Glutamatergic neuron (in vitro differentiated cells): ENCODE data around the gene ARSK. TPM values are rescaled to one million over a fixed set of nuclear protein-coding genes. Genes with fewer than 3 reads are reported as not detected.

Experiments used
- DNase-seq: peaks from one replicate; pipeline ENCODE4 v3.0.0; 2022
- H3K27ac Mint-ChIP-seq: one replicate; pipeline ENCODE4 v1.8.0; 2020; ENCODE audit warnings: mild to moderate bottlenecking, mixed read lengths, inconsistent platforms; ENCODE audit not compliant: unreplicated experiment
- H3K27me3 Mint-ChIP-seq: one replicate; pipeline ENCODE4 v1.8.0; 2020; ENCODE audit warnings: mild to moderate bottlenecking, moderate library complexity, mixed read lengths, inconsistent platforms; ENCODE audit not compliant: unreplicated experiment
- H3K36me3 Mint-ChIP-seq: one replicate; pipeline ENCODE4 v1.8.0; 2020; ENCODE audit warnings: mild to moderate bottlenecking, mixed read lengths, inconsistent platforms; ENCODE audit not compliant: unreplicated experiment
- H3K4me1 Mint-ChIP-seq: one replicate; pipeline ENCODE4 v1.8.0; 2020; ENCODE audit warnings: mild to moderate bottlenecking, low read depth, mixed read lengths, inconsistent platforms; ENCODE audit not compliant: unreplicated experiment
- H3K4me3 Mint-ChIP-seq: one replicate; pipeline ENCODE4 v1.8.0; 2020; ENCODE audit warnings: mild to moderate bottlenecking, mixed read lengths, inconsistent platforms; ENCODE audit not compliant: unreplicated experiment
- H3K9me3 Mint-ChIP-seq: one replicate; pipeline ENCODE4 v1.8.0; 2020; ENCODE audit warnings: mild to moderate bottlenecking, moderate library complexity, mixed read lengths, inconsistent platforms; ENCODE audit not compliant: unreplicated experiment
- total RNA-seq: library from RNA; stranded (reverse); fragmentation: NEBNext Ultra II Directional; extraction: Animal tissue kit (Norgen Biotek cat#: 25700); gene quantifications from one replicate; pipeline ENCODE4 v1.2.1, GENCODE V29; 2021; ENCODE audit not compliant: unreplicated experiment
- TF ChIP-seq, protein P1 (sequence below): fragments of 200-600 bp; sonication (generic); IDR thresholded peaks from one replicate; pipeline ENCODE4 v1.5.0; 2021; ENCODE audit not compliant: partially characterized antibody, unreplicated experiment

Gene ARSK
- total RNA-seq, 1 donor from 2014 or later = 5.5 TPM

DNA sequence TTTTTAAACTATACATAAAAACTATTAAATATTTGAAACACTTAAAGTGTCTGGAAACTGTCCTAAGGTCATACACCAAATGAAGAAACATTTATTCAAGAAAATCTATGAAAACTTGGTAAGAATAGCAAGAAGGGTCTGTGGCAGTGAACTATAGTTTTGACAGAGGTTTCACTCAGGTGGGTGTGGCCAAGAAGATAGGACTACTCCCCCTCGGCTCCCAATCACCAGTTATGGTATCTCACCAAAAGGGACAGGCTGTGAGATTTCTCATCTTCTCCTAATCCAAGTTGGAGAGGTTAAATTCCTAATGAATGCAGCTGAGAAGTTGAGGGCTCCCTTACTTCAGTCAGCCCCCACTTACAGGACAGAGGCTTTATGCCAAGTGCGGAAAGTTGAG lies 2.9 kb downstream of the ARSK start:
- no peak for DNase-seq
- Mint-ChIP-seq H3K27ac (no peak overlapping the region), H3K36me3 (no peaks in the 10 kb centered on the region), H3K4me3 (no peak overlapping the region), H3K9me3 (peaks cover 8% of the 10 kb centered on the region), H3K4me1 (peaks cover 11% of the 10 kb centered on the region), H3K27me3 (peaks cover 2% of the 10 kb centered on the region)
- TF ChIP-seq, protein P1, sequence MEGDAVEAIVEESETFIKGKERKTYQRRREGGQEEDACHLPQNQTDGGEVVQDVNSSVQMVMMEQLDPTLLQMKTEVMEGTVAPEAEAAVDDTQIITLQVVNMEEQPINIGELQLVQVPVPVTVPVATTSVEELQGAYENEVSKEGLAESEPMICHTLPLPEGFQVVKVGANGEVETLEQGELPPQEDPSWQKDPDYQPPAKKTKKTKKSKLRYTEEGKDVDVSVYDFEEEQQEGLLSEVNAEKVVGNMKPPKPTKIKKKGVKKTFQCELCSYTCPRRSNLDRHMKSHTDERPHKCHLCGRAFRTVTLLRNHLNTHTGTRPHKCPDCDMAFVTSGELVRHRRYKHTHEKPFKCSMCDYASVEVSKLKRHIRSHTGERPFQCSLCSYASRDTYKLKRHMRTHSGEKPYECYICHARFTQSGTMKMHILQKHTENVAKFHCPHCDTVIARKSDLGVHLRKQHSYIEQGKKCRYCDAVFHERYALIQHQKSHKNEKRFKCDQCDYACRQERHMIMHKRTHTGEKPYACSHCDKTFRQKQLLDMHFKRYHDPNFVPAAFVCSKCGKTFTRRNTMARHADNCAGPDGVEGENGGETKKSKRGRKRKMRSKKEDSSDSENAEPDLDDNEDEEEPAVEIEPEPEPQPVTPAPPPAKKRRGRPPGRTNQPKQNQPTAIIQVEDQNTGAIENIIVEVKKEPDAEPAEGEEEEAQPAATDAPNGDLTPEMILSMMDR = no peak

DNA sequence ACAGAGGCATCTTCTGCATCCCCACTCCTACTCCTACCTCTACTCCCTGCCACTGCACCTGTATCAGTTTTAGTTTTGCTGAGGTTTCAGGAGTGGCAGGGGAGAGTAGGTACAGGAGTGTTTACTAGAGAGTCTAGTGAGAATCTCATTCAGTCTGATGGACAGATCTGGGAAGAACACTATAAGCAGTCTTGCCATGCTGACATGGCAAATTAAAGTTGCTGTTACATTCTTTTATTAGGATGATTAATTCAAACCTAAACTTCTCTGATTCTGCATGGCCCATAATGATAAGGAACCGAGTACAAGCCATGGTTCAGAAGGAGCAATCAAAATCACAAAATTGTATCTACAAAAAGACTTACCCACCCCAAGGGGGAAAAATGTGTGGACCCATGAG lies 7.4 kb downstream of the ARSK start:
- H3K27ac Mint-ChIP-seq = no peak overlapping the region
- H3K9me3 Mint-ChIP-seq = peaks cover 4% of the 10 kb centered on the region
- no peaks in the 10 kb centered on the region for H3K36me3 Mint-ChIP-seq
- peaks cover 7% of the 10 kb centered on the region for H3K4me1 Mint-ChIP-seq
- no peak for DNase-seq
- H3K4me3 Mint-ChIP-seq = no peak overlapping the region
- TF ChIP-seq, protein P1 = no peak
- H3K27me3 Mint-ChIP-seq = peaks cover 1% of the 10 kb centered on the region

DNA sequence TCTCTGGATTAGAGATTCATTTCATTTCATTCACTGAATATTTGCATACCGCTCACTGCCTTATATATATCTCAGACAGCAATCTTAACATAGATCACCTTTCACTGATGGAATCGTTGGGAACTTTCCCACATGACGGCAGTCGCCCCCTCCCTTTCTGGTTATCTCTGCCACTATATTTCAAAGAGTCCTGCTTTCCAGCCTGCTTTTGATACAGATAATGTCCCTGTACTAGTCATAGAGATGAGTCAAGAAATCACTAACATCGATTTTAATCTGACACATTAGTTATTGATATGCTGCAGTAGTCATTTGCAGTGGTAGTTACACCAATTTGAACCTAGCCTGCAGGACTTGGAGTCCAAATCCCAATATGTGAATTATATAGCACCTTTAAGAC lies 8.5 kb downstream of the ARSK start:
- Mint-ChIP-seq H3K9me3 (peaks cover 4% of the 10 kb centered on the region), H3K27me3 (peaks cover 1% of the 10 kb centered on the region), H3K27ac (no peak overlapping the region), H3K4me3 (no peak overlapping the region), H3K36me3 (no peaks in the 10 kb centered on the region), H3K4me1 (peaks cover 7% of the 10 kb centered on the region)
- TF ChIP-seq, protein P1 = no peak
- DNase-seq = no peak

DNA sequence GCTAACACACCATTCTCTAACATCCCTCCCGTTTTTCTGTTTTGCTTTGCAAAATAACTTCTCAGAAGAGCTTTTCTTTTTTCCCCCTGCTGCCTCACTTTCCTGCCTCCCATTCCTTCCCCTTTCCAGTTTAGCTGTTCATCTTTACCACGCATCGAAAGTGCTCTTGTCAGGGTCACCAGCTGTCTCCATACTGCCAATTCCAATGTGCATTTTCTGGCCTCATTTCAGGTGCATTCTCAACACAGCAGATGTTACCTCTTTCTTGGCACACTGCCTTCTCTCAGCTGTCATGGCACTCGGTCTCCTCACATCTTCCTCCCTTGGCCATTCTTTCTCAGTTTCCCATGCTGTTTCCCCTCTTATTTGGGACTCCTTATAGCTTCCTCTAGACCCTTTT lies 9.5 kb downstream of the ARSK start:
- peaks cover 4% of the 10 kb centered on the region for H3K9me3 Mint-ChIP-seq
- no peaks in the 10 kb centered on the region for H3K36me3 Mint-ChIP-seq
- peaks cover 7% of the 10 kb centered on the region for H3K4me1 Mint-ChIP-seq
- H3K27me3 Mint-ChIP-seq = peaks cover 1% of the 10 kb centered on the region
- peak overlapping the region; percentile 1 for H3K27ac Mint-ChIP-seq
- peak overlapping the region; percentile 0 for H3K4me3 Mint-ChIP-seq
- TF ChIP-seq, protein P1 = no peak
- no peak for DNase-seq

DNA sequence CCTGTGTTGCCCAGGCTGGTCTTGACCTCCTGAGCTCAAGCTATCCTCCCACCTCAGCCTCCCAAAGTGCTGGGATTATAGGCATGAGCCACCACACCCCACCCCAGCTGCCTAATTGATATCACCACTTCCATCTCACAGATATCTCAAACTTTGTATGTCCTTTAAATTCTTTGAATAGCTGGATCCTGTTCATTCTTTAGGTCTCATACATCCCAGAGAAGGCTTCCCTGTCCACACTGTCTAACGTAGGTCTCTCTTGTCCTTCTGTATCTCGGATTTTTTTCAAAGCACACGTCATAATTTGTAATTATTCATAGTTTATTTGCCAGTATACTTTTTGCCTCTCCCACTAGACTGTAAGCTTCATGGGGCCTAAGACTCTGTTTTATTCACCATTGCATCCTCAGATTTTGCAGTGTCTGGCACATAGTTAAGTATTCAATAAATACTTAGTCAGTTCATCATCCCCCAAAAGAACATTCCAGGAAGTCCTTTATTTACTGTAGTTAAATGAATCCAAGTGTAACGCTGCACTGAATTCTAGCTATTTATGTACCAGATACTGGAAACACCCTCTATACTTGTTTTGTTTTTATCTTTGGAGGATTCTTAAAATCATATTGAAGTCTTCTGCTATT lies 10.5 kb downstream of the ARSK start:
- peaks cover 1% of the 10 kb centered on the region for H3K27me3 Mint-ChIP-seq
- no peak overlapping the region for H3K4me3 Mint-ChIP-seq

More for the DNA sequence above, 10.5 kb downstream of the ARSK start:
- Mint-ChIP-seq H3K36me3 (no peaks in the 10 kb centered on the region), H3K27ac (no peak overlapping the region), H3K4me1 (peaks cover 7% of the 10 kb centered on the region), H3K9me3 (peaks cover 4% of the 10 kb centered on the region)
- DNase-seq = no peak
- TF ChIP-seq, protein P1 = no peak
